WTC11 (cell line): ENCODE measurements around the gene COL20A1.

Experiments used
- ATF2 ChIP-seq: sonication (generic); formaldehyde crosslinking; IDR thresholded peaks from 2 replicates; pipeline ENCODE4 v1.8.1; 2022; ENCODE audit warnings: low read depth, missing genetic modification reagents, borderline replicate concordance
- FOXK1 ChIP-seq: sonication (generic); formaldehyde crosslinking; IDR thresholded peaks from 2 replicates; pipeline ENCODE4 v1.8.0; 2022; ENCODE audit warnings: mild to moderate bottlenecking, moderate library complexity, missing genetic modification reagents
- NR3C1 ChIP-seq: sonication (generic); formaldehyde crosslinking; conservative IDR thresholded peaks from 2 replicates; pipeline ENCODE4 v1.8.1; 2023; ENCODE audit warnings: low read depth, mild to moderate bottlenecking, missing genetic modification reagents

DNA sequence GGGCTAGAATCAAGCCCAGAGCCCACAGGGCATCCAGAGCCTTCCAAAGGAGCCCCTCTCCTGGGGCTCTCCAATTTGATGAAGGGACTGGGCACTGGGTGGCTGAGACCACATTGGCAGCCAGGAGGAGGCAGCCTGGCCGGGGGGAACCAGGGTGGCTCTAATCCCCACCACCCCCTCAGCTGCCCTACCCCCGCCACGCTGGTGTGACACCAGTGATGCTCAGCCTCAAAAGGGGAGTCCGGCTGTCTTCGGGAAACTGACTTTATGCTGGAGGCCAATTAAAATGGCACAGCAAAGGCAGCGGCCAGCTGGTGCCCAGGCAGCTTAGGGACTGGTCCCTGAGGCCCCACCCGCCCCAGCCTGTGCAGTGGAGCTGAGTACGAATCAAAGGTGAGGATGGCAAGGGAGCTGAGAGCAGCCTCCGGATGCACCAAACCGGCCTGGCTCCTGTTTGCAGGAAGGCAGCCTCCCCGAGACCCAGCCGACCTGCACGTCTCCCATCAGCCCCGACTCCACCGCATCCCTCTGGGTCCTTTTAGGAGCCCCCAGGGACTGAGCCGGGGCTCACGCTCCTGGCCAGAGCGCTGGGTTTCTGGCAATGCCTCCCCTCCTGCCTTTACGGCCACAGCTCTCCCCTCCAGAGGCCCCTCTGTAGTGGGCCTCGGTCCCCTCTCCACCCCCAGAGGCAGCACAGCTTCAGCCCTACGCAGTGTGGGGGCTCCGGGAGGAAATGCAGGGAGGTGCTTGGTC, 39.7 kb downstream of the COL20A1 start:
- TF ChIP-seq FOXK1 (CRISPR knock-in tag) (no peak), NR3C1 (CRISPR knock-in tag) (no peak), ATF2 (CRISPR knock-in tag) (no peak)
